Thyroid gland (tissue), 4 donors: ENCODE data around the gene OTUD7B. TPM values are rescaled to one million over a fixed set of nuclear protein-coding genes. Genes with fewer than 3 reads are reported as not detected.
A peak's percentile ranks its signal among the peaks of the same experiment; 100 is the strongest.

Source experiments
- DNase-seq, 2 donors: peaks; one replicate each; pipeline ENCODE4 v3.0.0-alpha.2; 2019
- H3K27ac ChIP-seq, 3 donors: fragments of 200-600 bp; sonication (generic); 1 replicate in 2 of 3; 2 replicates in 1 of 3; pipeline ENCODE4 v1.5.1; 2016 to 2019; ENCODE audit warnings: mild to moderate bottlenecking in 1 of 3, moderate library complexity in 1 of 3
- H3K27me3 ChIP-seq: fragments of 200-600 bp; sonication (generic); one replicate; pipeline ENCODE4 v1.5.1; 2019
- H3K36me3 ChIP-seq, 2 donors: fragments of 200-600 bp; sonication (generic); one replicate each; pipeline ENCODE4 v1.5.1; 2016 to 2019
- H3K4me1 ChIP-seq, 2 donors: fragments of 200-600 bp; sonication (generic); one replicate each; pipeline ENCODE4 v1.5.1; 2017 to 2019
- H3K4me3 ChIP-seq, 3 donors: fragments of 200-600 bp; sonication (generic); replicated peaks in 1 of 3; 1 replicate in 2 of 3; 2 replicates in 1 of 3; pipeline ENCODE4 v1.5.1; 2016; ENCODE audit warnings: mild to moderate bottlenecking in 1 of 3
- H3K9me3 ChIP-seq: fragments of 200-600 bp; sonication (generic); one replicate; pipeline ENCODE4 v1.5.1; 2017
- CTCF ChIP-seq, 6 experiments: fragments of 200-600 bp in 3 of 6; fragments of 450-650 bp in 3 of 6; sonication (generic) in 3 of 6; IDR thresholded peaks; one replicate each; pipeline ENCODE4 v1.5.1; 2016 to 2019; ENCODE audit warnings: antibody characterized with exemption in 6 of 6, mild to moderate bottlenecking in 2 of 6, inconsistent platforms in 1 of 6, moderate library complexity in 1 of 6
- POLR2A ChIP-seq, 2 donors: fragments of 450-650 bp; IDR thresholded peaks; one replicate each; pipeline ENCODE4 v1.6.1; 2017; ENCODE audit warnings: antibody characterized with exemption in 2 of 2, mild to moderate bottlenecking in 2 of 2, moderate library complexity in 1 of 2
- WGBS, 2 donors: methylation state at CpG; one replicate each; pipeline ENCODE4 v1.1.5; 2017; 5-methylcytosine and 5-hydroxymethylcytosine counted together
- intact Hi-C: fragments of 100-400 bp; cut with DNase I; formaldehyde crosslinking; loops from one replicate; pipeline ENCODE4 v1.15.1; 2023
- total RNA-seq, 4 donors: library from RNA; depleted of rRNA; stranded (reverse); fragments of >200 nt; gene quantifications; one replicate each; pipeline ENCODE4 v1.2.3, GENCODE V29; 2016

Gene OTUD7B
- total RNA-seq, 4 donors from 2014 or later = 15.9 to 39.2 (median 23.2) TPM

GRCh38 chr1:150015651-150016131 is 5.2 kb upstream of the OTUD7B start:
- Histone ChIP-seq H3K4me3 (no peak overlapping the region), H3K27me3 (no peaks in the 10 kb centered on the region), H3K9me3 (no peaks in the 10 kb centered on the region), H3K36me3 (no peaks in the 10 kb centered on the region), H3K4me1 (no peaks in the 10 kb centered on the region), H3K27ac (no peak overlapping the region)
- WGBS, 2 donors = 87% methylated on average over 4 of the region's 4 CpGs
- TF ChIP-seq POLR2A (IDR thresholded peaks at IDR 0.05) = no peak
- no peak for TF ChIP-seq CTCF (IDR thresholded peaks at IDR 0.05)
- intact Hi-C loops = loop anchor here (10.0 kb wide), 1 partner anchor 51 kb away; no protein-coding TSS in a partner anchor
- no peak for DNase-seq

DNA sequence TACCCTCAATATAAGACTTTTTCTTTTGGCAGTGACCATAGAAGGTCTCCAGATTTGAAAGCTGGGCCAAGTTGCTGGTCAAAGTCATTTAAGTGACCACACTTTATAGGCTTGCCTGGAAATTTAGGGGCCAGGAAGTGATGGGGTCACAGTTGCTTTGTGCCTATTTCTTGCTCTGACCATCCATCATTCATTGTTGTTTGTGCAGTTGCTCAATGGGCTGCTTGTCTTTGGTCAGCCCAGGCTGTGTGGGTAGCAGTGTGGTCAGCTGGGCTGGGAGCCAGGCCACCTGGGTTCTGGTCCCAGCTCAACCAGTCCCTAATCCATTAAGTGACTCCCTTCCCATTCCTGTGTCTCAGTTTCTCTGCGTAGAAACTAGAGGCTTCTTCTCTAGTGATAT is 2.1 kb upstream of the OTUD7B start:
- Histone ChIP-seq H3K36me3 (no peaks in the 10 kb centered on the region), H3K4me3 (no peak overlapping the region), H3K4me1 (peaks cover 11 to 13% of the 10 kb centered on the region in 2 donors), H3K27ac (no peak overlapping the region), H3K9me3 (no peaks in the 10 kb centered on the region), H3K27me3 (no peaks in the 10 kb centered on the region)
- TF ChIP-seq POLR2A (IDR thresholded peaks at IDR 0.05) (no peak), CTCF (IDR thresholded peaks at IDR 0.05) (no peak)
- intact Hi-C loops = loop anchor here (10.0 kb wide), 1 partner anchor 48 kb away; no protein-coding TSS in a partner anchor
- DNase-seq = no peak
- 86 to 96% methylated on average over 1 of the region's 1 CpG for WGBS, 2 donors

GRCh38 chr1:150009604-150010392 is 728 bp downstream of the OTUD7B start:
- no peaks in the 10 kb centered on the region for H3K36me3 ChIP-seq
- TF ChIP-seq CTCF (IDR thresholded peaks at IDR 0.05) (no peak), POLR2A (IDR thresholded peaks at IDR 0.05) (peak in 1 of 2 donors; percentile 43)
- H3K4me1 ChIP-seq = peaks cover 11 to 16% of the 10 kb centered on the region in 2 donors
- no peaks in the 10 kb centered on the region for H3K9me3 ChIP-seq
- peak; percentile 55 to 56 for DNase-seq
- 1% methylated on average over 29 of the region's 29 CpGs for WGBS, 2 donors
- intact Hi-C loops = loop anchor here (10.0 kb wide), 1 partner anchor 45 kb away; no protein-coding TSS in a partner anchor
- H3K4me3 ChIP-seq = peak overlapping the region; percentile 7 to 93 (median 86)
- H3K27me3 ChIP-seq = no peaks in the 10 kb centered on the region
- H3K27ac ChIP-seq = peak overlapping the region; percentile 94 to 96 (median 95)

DNA sequence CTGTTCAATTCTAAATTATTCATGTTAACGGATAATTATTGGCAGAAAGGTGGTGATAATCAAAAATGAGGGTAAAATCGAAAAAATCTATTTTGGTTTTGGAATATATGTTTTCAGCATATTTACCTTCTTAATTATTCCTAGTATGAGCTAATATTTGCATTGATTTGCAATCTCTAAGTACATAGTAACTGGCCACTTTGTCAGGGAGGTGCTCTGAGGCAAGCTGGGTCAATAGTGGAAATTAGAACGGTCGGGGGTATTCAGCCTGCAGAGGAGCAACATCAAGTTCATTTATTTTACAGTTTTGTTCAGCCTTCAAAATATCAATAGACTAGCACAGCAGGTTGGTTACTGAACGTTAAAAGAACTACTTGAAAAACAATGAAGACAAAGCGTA is 1.8 kb downstream of the OTUD7B start:
- intact Hi-C loops = no loop called here

More for the DNA sequence above, 1.8 kb downstream of the OTUD7B start:
- WGBS, 2 donors = 42 to 49% methylated on average over 6 of the region's 6 CpGs
- no peak for DNase-seq
- Histone ChIP-seq H3K4me3 (no peak overlapping the region), H3K27ac (peak overlapping the region in 1 of 3 donors; percentile 95), H3K36me3 (no peaks in the 10 kb centered on the region), H3K27me3 (no peaks in the 10 kb centered on the region), H3K9me3 (no peaks in the 10 kb centered on the region), H3K4me1 (peaks cover 11 to 16% of the 10 kb centered on the region in 2 donors)
- no peak for TF ChIP-seq CTCF (IDR thresholded peaks at IDR 0.05)
- TF ChIP-seq POLR2A (IDR thresholded peaks at IDR 0.05) = no peak
